NCI-H345 treated with DMSO at 0.1 percent for 48 hours (cell line): ENCODE data around the gene DHX16.
A peak's percentile ranks its signal among the peaks of the same experiment; 100 is the strongest.

ENCODE experiments used
- DNase-seq: peaks from one replicate; lab custom pipeline; 2025; ENCODE audit not compliant: unreplicated experiment; lab: John Stamatoyannopoulos, UW

The DHX16 gene

DNA sequence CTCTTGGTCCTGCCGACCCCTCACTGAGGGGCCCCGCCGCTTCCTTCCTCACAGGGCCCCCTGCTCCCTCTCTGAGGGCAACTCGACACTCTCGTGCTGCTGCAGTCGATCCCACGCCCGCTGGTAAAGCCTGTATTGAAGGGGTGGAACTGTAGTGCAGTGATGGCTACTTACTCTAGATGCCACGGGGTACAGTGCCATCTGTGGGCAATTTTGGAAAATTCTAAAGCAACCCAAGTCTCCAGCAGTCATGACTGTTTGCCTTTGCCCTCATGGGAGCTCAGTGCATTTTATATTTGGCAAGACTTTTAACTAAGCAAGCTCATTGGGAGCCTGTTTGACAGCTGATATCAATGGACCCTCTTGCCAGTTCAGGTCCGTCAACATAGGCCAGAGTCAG is 32.3 kb downstream of the DHX16 start:
- no peak for DNase-seq

DNA sequence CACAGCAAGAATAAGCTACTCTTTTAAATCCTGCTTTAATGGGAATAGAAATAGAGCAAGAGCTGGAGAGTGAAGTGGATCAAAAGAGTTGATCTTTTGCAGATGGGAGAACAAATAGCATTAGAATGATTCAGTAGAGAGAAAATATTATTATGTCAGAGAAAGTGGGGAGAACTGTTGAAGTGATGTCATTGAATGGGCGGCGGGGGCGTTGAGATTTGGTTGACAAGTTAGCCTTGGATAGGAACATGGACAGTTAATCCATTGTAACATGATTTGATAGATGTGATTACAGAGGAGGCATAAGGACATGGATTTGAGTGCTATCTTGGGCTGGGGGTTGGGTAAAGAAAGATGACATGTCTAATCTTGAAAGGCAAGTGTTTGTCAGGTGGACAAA is 37.0 kb downstream of the DHX16 start:
- DNase-seq: no peak

DNA sequence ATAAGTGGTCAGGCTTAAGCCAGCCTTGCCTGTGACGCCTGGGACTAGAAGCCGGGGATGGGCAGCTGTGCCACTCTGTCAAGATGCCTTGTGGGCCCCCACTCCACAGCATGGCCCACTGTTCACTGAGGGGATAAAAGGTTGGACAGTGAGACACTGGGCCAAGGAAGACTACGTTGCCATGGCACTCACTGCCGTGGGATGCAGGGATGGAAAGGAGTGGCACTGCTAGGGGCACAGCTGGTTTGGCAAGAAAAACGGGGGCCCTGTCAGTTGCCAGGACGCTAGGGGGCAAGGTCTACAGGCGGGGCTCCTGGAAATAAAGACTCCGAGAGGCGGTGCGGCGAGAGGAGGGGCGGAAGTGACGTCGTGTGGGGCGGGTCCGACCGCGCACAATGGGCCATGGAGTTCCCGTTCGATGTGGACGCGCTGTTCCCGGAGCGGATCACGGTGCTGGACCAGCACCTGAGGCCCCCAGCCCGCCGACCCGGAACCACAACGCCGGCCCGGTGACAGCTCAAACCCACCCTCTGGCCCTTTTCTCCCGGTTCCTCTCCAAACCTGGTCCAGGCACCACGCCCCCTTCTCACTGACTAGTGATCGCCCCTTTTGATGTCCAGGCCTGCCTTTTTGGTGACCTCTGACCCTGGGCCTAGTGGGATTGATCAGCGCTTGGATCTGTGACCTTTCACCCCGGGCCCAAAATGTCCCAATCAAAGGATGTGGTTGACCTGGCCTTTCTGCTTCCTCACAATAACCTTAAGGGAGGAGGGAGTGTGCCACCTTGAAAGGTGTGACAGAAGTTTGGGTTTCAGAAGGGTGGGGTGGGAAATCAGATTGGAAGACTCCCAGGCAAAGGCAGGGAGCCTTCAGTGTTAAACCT is 46.1 kb downstream of the DHX16 start, which contains the start of gene ATAT1:
Gene ATAT1, plus strand, starts transcription at position 391 of the 883 bp plus-strand sequence.
- peak; percentile 68 for DNase-seq

DNA sequence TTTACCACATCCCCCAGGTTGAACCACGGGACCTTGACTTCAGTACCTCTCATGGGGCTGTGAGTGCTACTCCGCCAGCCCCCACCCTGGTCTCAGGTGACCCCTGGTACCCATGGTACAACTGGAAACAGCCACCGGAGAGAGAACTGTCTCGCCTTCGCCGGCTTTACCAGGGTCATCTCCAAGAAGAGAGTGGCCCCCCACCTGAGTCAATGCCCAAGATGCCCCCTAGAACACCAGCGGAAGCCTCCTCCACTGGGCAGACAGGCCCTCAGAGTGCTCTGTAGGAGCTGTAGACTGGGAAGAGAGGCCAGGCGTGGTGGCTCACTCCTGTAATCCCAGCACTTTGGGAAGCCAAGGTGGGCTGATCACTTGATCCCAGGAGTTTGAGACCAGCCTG is 47.3 kb downstream of the DHX16 start:
- DNase-seq: no peak

DNA sequence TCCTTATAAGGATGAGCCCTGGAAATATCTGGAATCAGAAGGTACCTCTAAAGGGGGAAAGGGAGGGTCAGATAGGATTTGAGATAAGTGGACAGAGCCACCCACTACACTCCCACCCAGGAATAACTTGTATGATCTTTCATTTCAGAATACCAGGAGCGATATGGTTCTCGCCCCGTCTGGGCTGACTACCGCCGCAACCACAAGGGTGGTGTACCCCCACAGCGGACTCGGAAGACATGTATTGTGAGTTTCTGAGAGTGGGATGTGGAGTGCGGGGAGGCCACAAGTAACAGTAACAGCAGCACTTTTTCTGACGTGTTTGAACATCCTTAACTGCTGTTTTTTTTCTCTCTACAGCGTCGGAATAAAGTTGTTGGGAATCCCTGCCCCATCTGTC is 53.2 kb downstream of the DHX16 start:
- DNase-seq: no peak

DNA sequence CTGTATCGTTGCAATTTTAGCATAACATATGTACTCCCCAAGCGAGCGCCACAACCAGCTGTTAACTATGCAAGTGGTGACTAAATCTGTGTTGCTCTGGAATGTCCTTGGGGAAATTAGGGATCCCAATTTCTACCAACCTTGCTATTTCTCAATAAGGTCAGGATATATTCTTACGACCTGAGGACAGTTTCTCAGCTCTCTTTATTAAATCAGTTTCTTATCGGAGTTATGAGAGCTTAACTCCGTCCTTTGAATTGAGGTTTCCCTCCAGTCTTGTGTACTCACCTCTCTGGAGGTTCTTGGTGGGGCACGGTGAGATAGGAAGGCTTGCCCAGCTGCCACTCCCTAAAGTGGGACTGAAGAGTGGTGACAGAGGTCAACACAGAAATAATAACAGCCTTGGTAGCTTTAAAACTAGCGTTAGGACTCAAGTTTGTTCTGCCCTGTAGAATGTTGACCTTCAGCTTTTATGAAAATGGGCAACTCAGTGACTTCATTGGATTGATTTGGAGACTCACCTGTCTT is 54.5 kb downstream of the DHX16 start:
- no peak for DNase-seq

DNA sequence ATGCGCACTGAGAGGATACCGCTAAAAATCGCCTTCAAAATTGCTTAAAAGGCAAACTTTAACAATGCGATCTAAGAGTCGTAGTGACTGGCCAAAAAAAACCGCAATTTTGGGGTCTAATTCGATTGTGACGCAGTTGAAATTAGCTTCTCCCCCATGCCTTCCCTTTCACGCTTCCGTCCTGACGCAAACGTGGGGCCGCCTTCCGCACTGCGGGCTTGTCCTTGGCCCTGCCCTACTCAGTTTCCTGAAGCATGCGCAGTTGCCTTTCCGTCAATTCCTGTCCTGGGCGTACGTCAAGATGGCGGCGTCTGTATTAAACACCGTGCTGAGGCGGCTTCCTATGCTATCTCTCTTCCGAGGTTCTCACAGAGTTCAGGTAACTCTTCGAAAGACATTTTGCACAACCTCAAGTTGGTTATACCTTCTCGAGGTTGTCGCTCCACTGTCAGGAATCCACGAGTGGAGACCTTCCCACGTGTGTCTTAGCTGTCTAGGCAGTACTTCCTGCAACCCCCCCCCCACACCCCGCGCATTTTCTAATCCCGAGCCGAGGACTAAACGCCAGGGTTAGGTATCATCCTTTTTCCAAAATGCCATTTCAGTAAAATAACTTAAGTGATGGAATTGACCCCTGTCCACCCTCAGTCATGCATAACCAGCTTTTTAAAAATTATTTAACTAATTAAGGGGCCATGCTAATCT is 55.1 kb downstream of the DHX16 start, which contains the start of gene MRPS18B:
Gene MRPS18B, plus strand, starts transcription at position 276 of the 705 bp plus-strand sequence. Its CDS starts 26 bp downstream, at position 302.
- peak; percentile 99 for DNase-seq

DNA sequence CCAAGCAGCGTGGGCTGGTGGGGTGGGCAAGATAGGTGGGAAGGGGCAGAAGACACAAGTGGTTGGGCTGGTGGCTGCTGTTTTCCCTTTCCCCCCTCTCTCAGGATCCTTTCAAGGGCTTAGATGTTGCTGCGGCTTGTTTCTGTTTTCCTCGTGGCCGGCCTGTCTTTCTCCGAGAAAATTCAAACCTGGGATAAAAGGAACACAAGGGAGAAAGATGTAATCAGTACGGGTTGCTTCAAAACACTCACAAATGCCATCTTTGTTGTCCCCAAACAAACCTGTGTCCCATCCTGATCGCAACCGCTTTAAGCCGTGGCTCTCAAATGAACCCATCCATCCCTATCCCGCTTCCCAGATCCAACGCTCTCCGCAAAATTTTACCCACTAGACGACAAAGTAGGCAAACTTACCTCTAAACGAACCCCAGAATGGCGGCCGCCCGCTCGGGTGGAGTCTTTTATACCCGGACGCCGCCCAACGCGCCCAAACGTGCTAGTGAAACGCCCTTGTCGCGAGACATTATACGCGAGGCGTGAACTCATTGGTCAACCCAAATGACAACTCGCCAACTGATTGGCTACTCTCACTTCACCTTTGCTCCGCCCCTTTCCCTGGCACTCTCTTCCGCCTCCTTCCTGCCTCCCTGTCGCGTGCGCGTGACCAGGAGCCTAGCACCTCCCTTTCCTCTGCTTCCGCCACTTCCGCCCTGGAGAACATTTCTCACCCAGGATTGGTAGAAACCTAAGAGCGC is 55.8 kb downstream of the DHX16 start, which contains the start of gene PPP1R10:
Gene PPP1R10, minus strand, starts transcription at position 433 of the 754 bp plus-strand sequence. CDS start 7,299 bp downstream, outside the sequence.
- peak; percentile 99 for DNase-seq

DNA sequence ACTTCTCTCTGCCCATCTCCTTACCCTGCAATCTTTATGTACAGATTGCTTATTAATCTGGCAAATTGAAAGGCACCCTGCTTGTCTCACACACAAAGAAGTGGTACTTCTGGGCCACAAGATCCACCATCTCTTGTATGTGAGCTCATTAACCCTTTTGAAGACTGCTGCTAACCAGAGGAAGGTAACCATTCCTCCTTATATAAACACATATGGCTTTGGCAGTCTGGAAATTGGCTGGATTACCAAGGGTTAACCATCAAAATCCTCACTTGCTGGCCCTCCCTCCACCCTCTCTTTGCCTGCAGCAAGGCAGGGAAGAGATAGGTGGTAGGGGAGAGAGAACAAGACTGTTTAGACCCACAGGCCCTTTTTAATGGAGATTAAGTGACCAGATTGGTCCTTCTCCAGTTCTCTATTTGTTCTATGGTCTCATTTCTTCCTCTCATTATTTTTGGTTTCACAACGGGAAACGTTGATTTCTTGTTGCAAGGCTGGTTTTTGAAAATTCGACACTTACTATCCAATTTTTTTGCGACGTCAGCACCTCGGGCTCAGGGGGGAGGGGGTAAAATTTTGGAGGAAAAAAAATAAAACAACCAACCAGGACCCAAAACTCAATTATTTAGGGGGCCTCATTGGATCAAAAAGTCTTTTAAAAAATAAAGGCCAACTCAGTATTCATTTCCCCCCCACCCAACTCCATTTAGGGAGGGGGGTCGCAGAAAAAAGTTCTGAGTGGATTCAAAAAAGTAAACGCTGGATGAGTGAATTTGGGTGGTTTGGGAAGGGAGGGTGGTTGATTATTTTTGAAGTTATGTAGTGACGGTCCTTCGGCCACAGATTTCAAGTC is 56.6 kb downstream of the DHX16 start:
- peak; percentile 30 for DNase-seq

DNA sequence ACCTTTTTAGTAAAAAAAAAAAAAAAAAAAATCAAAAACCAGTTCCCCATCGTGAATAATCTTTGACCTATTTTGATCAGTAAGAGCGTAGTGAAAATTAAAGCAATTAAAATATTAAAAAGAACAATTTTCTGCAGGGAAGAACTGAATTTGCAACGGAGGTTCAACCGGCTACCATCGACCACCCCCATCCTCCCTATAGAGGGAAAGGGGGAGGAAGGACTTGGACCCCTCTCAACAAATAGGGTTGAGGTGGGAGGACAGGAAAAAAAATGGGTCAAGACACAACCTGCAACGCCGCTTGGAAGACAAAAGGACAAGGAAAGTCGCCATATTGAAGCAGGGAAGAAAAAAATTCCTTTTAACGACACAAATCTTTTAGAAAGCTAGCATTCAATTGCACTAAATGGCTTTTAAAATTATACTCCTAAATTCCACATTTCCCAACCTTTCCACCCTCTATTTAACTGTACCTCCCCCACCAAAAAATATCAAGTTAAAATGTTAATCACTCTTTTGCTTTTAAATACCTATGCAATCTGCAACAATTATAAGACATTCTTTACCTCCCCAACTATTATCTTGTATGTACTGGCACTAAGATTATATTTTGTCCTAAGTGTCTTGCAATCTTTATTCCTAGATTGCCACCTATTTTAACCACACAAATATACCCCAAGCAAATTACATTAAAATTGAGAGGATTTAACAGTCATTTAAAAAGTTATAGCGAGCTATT is 57.4 kb downstream of the DHX16 start:
- peak; percentile 46 for DNase-seq

DNA sequence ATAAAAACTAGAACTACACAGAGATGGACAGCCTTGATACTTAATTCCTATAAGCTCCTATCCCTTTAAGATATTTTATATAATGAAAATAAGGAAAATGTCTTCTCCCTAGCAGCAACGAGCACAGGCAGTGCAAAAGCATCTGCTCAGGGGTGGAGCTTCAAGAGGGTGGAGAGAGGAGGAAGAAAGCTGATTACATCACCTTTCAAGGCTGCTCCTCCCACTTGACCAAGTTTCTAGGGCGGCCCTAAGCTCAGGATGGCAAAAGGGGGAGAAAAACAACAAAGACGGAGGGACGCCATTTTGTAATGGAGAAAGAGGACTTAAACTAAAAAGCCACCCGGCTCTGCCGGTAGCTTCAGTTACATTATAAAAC is 58.0 kb downstream of the DHX16 start:
- peak; percentile 91 for DNase-seq

DNA sequence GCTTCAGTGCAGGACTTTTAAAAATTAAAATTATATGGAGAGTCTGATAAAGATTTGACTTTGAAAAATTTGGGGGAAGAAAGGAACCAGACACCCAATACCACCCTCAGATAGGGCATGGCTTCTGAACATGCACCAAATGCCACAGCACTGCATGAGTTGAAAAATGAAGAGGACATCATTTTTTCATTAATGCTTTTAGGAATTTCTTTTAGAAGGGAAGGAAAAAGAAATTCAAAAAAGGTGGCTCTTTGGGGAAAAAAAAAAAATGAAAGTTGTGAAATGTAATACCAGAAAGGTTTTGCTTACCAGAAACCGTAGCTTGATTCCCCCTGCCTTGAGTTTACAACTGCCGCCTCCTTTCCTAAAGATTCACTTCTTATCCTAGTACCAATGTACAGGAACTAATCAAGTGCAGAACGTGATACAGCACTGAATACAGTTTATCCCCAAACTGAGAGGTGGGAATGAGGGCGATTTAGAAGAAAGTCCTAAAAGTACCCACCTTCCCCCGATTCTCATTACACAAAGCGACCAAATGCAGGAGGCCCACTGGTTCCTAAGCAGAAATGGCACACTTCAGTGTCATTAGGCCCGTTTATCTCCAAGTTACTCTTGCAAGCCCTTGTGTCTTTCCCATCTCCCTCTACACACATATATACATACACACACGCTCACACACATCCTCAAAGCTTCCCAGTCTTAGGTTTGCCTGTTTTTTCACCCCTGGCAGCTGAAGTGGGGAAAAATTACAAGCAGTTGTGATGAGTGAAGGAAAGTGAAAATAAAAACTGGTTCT is 58.6 kb downstream of the DHX16 start:
- DNase-seq: no peak

DNA sequence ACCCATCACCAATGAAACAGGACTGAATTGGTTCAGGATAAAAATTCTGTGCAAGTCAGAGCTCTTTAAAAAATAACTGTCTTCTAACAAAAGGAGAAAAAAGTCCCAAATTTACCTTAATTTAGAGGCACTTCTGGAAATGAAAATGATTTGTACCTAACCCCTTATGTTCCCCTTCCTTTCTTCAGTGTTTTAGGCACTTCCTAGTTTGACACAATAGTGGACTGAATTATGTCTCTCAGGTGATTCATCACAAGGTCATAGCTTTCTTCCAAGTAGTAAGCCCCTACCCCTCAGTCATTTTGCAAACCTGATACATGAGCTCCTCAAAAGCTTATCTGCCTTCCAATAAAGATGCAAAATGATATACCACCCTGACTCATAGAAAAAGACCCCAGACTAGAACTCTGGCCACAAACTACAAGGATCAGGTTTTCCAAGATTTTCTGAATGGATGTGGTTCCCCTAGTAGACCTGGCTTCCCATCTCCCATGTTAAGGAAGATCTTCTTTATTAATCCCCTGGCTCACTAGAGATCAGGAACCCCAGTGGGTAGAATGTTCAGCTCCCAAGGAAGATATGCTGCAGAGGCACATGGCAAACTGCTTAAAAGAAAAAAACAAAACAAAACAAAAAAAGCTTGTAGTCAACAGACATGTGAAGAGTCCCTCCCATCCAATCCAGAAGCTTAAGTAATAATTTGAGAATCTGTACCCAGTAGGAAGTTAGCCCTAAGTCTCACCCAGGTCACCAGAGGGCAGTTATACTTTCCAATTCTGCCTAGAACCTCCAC is 59.4 kb downstream of the DHX16 start:
- no peak for DNase-seq

DNA sequence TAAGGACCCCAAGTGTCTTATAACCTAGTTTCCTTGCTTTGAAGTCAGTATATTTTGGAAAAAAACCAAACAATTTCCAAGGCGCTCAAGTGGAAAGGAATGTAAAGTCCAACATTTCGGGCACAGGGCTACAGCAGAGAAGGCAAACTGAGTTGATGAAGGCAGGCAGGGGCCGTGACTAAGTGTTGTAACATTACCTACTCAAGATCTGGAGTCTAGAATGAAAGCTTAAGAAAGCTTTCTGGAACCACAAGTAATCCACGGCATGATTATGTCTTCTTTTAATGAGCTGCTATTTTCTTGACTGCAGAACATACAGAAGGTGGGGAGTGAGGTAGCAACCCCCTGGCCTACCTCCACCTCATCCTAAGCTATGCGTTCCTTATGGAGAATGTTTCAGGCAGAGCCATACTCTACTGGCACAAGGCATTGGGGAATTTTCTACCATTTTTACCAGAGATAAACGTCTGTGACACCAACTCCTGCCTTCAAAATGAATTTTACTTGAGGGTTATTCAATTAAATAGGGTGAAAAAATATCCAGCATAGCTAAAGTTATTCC is 60.0 kb downstream of the DHX16 start:
- no peak for DNase-seq

DNA sequence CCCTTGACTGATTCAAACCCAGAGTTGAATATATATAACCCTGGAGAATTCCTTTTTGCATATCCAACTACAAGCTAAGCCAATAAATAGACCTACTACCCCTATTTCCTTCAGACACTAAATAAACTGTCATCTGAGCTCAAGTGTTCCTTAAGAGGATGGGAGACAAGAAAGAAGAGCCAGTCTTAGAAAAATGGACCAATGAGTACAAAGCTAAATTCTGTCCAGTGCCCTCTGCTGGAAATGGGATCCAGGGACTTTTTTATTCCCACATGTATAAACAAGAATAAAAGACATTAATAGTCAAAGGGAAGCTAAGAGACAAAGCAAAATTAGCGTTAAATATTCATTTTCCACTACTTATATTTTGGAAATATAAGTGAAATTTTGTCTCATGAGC is 60.6 kb downstream of the DHX16 start:
- no peak for DNase-seq

DNA sequence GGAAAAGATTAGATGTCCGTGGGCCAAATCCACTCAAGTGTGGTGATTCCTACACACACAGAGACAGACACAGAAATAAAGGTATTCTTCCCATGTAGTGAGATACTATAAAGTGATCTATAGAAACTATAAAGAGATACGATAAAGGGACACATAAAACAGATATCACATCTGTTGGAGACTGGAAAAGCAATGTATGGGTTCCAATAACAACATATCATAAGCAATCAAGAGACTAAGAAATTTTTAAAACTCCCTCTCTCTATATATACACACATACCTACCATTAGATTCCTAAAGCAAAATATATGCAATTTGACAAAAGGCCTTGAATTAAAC is 61.0 kb downstream of the DHX16 start:
- DNase-seq: no peak

DNA sequence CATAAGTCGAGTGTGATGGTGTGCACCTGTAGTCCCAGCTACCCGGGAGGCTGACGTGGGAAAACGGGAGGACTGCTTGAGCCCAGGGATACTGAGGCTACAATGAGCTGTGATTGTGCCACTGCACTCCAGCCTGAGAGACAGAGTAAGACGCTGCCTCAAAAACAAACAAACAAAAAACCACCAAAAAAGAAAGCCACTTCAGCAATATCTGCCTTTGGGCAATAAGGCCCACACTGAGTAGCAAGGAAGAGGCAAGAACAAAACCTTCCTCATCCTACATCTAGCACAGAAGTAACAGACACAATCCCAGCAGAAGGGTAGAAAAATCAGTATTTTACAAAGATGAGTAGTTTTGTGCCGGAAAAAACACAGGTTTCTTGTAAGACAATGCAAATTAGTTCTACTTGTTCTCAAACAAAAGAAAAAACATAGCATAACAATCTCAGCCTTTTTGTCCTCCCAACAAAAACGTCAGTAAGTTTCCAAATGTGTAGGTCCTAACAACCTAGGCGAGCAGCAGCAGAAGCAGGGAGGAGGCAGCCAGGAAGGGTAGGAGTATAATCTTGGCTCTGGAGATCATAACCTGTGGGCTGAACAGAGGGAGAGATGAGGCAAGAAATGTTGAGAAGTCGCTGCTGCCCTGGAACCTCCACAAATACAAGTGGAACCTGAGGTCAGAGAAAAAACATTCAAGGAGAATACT is 61.5 kb downstream of the DHX16 start:
- no peak for DNase-seq
